HCT116 (cell line): Measurements from ENCODE around the gene CDK5RAP2. TPM values are rescaled to one million over a fixed set of nuclear protein-coding genes. Genes with fewer than 3 reads are reported as not detected.

Experiments
- ATAC-seq: fragments of 200-7000 bp; cut with Tn5 transposase; 2 replicates; pipeline ENCODE4 v1.9.1; 2020; ENCODE audit warnings: mild to moderate bottlenecking, moderate library complexity
- BruUV-seq: library from RNA; stranded (reverse); fragments of 400-500 nt; replicated peaks from 2 replicates; lab custom pipeline; 2021; lab: Mats Ljungman, UMichigan
- CTCF ChIA-PET: fragments of 300-600 bp; sonication (Branson Sonifier 250); formaldehyde crosslinking; loops from one replicate; lab custom pipeline; 2021; ENCODE audit warnings: antibody characterized with exemption; lab: Charles Lee
- POLR2A ChIA-PET: fragments of 300-600, 350-600 bp; sonication (Branson Sonifier 250); formaldehyde crosslinking; loops from one replicate; lab custom pipeline; 2021; ENCODE audit warnings: antibody characterized with exemption; lab: Charles Lee
- RAD21 ChIA-PET, 2 experiments: fragments of 300-600 bp; sonication (Branson Sonifier 250); formaldehyde crosslinking; loops; one replicate each; lab custom pipeline; 2023; ENCODE audit warnings: low total read pairs in 2 of 2; ENCODE audit not compliant: uncharacterized antibody in 2 of 2, unreplicated experiment in 2 of 2, low non-redundant PET in 1 of 2; lab: Charles Lee
- DNase-seq: peaks from one replicate; pipeline ENCODE4 v3.0.0-alpha.2; 2010; ENCODE audit warnings: low read depth, low spot score
- H2AFZ ChIP-seq: fragments of 200-600 bp; shearing (Covaris generic), sonication (generic); 2 replicates; pipeline ENCODE4 v1.6.1; 2017; ENCODE audit warnings: low read depth, mixed run types, mixed read lengths, antibody characterized with exemption, low read length; ENCODE audit not compliant: poor library complexity, severe bottlenecking
- H3K27ac ChIP-seq: 2 replicates; pipeline ENCODE4 v1.5.1; 2012; ENCODE audit warnings: low read depth, low read length
- H3K27me3 ChIP-seq: fragments of 200-600 bp; sonication (generic); 2 replicates; pipeline ENCODE4 v1.6.1; 2016; ENCODE audit warnings: mixed run types, low read length, mixed read lengths; ENCODE audit not compliant: insufficient read depth
- H3K36me3 ChIP-seq, 2 experiments: fragments of 200-500 bp in 1 of 2; fragments of 200-600 bp in 1 of 2; sonication (Bioruptor generic) in 1 of 2; sonication (generic) in 1 of 2; 2 replicates each; pipeline versions ENCODE4 v1.5.1 to v1.6.1; 2014 to 2016; ENCODE audit warnings: low read length in 2 of 2, inconsistent platforms in 1 of 2, mixed read lengths in 1 of 2, mixed run types in 1 of 2; ENCODE audit not compliant: insufficient read depth in 2 of 2, control insufficient read depth in 1 of 2
- H3K4me1 ChIP-seq, 2 experiments: fragments of 200-600 bp in 1 of 2; sonication (generic) in 1 of 2; 2 replicates each; pipeline versions ENCODE4 v1.5.1 to v1.6.1; 2012 to 2017; ENCODE audit warnings: low read length in 2 of 2, inconsistent platforms in 1 of 2, mild to moderate bottlenecking in 1 of 2, mixed read lengths in 1 of 2, mixed run types in 1 of 2, moderate library complexity in 1 of 2; ENCODE audit not compliant: insufficient read depth in 2 of 2, control insufficient read depth in 1 of 2
- H3K4me2 ChIP-seq: fragments of 200-600 bp; sonication (generic); 2 replicates; pipeline ENCODE4 v1.6.1; 2017; ENCODE audit warnings: mixed run types, low read length, mixed read lengths
- H3K4me3 ChIP-seq, 2 experiments: fragments of 200-600 bp in 1 of 2; sonication (generic) in 1 of 2; replicated peaks in 1 of 2; 2 replicates each; pipeline ENCODE4 v1.5.1; 2011 to 2016; ENCODE audit warnings: low read length in 2 of 2, control low read depth in 1 of 2, low read depth in 1 of 2, mild to moderate bottlenecking in 1 of 2, mixed read lengths in 1 of 2, mixed run types in 1 of 2
- H3K79me2 ChIP-seq: fragments of 200-600 bp; sonication (generic); 2 replicates; pipeline ENCODE4 v1.6.1; 2017; ENCODE audit warnings: mild to moderate bottlenecking, mixed run types, low read length, moderate library complexity, mixed read lengths; ENCODE audit not compliant: insufficient read depth
- H3K9ac ChIP-seq: fragments of 200-600 bp; sonication (generic); 2 replicates; pipeline ENCODE4 v1.6.1; 2016; ENCODE audit warnings: low read length, mixed read lengths
- H3K9me2 ChIP-seq: fragments of 200-600 bp; sonication (generic), shearing (Covaris generic); 2 replicates; pipeline ENCODE4 v1.6.1; 2017; ENCODE audit warnings: mixed run types, mild to moderate bottlenecking, moderate library complexity; ENCODE audit not compliant: insufficient read depth
- H3K9me3 ChIP-seq, 2 experiments: fragments of 200-500 bp in 1 of 2; fragments of 200-600 bp in 1 of 2; sonication (Bioruptor generic) in 1 of 2; sonication (generic) in 1 of 2; 2 replicates each; pipeline ENCODE4 v1.6.1; 2014 to 2017; ENCODE audit warnings: low read length in 2 of 2, mixed read lengths in 2 of 2, inconsistent platforms in 1 of 2, low read depth in 1 of 2, mild to moderate bottlenecking in 1 of 2, mixed run types in 1 of 2, moderate library complexity in 1 of 2; ENCODE audit not compliant: control insufficient read depth in 1 of 2, insufficient read depth in 1 of 2
- H4K20me1 ChIP-seq: fragments of 200-600 bp; sonication (generic), shearing (Covaris generic); 2 replicates; pipeline ENCODE4 v1.6.1; 2017; ENCODE audit warnings: mixed run types, mild to moderate bottlenecking, moderate library complexity; ENCODE audit not compliant: insufficient read depth
- CBX3 ChIP-seq: IDR thresholded peaks from 2 replicates; pipeline ENCODE4 v1.6.1; 2012; ENCODE audit warnings: low read depth
- CEBPB ChIP-seq: IDR thresholded peaks from 2 replicates; pipeline ENCODE4 v1.6.1; 2012; ENCODE audit warnings: low read depth
- EGR1 ChIP-seq: IDR thresholded peaks from 2 replicates; pipeline ENCODE4 v1.6.1; 2012; ENCODE audit warnings: low read depth
- ELF1 ChIP-seq: IDR thresholded peaks from 2 replicates; pipeline ENCODE4 v1.6.1; 2012; ENCODE audit warnings: low read depth, borderline replicate concordance
- EZH2 ChIP-seq: fragments of 200-600 bp; sonication (generic); IDR thresholded peaks from 2 replicates; pipeline ENCODE4 v1.6.1; 2017; ENCODE audit warnings: antibody characterized with exemption, mixed run types
- FOSL1 ChIP-seq: IDR thresholded peaks from 2 replicates; pipeline ENCODE4 v1.6.1; 2012; ENCODE audit warnings: low read depth
- POLR2A ChIP-seq: IDR thresholded peaks from 2 replicates; pipeline ENCODE4 v1.7.0; 2011; ENCODE audit warnings: borderline replicate concordance; ENCODE audit not compliant: insufficient read depth, insufficient read length; ENCODE audit errors: extremely low read depth
- POLR2AphosphoS5 ChIP-seq: IDR thresholded peaks from 2 replicates; pipeline ENCODE4 v1.6.1; 2011; ENCODE audit warnings: mild to moderate bottlenecking, low read depth, low read length, moderate library complexity
- RAD21 ChIP-seq: IDR thresholded peaks from 2 replicates; pipeline ENCODE4 v1.6.1; 2012; ENCODE audit warnings: low read depth, mild to moderate bottlenecking
- SP1 ChIP-seq: IDR thresholded peaks from 2 replicates; pipeline ENCODE4 v1.6.1; 2012; ENCODE audit warnings: low read depth
- SRF ChIP-seq: IDR thresholded peaks from 2 replicates; pipeline ENCODE4 v1.6.1; 2012; ENCODE audit warnings: low read depth
- TCF7L2 ChIP-seq: IDR thresholded peaks from 2 replicates; pipeline ENCODE4 v1.7.0; 2011; ENCODE audit warnings: borderline replicate concordance, inconsistent platforms; ENCODE audit not compliant: insufficient read depth, insufficient read length; ENCODE audit errors: extremely low read depth
- YY1 ChIP-seq: IDR thresholded peaks from 2 replicates; pipeline ENCODE4 v1.6.1; 2011; ENCODE audit warnings: low read length, low read depth, moderate library complexity, mild to moderate bottlenecking; ENCODE audit not compliant: insufficient replicate concordance; ENCODE audit errors: extremely low read depth
- ZNF274 ChIP-seq: fragments of 200-500 bp; sonication (Bioruptor generic); IDR thresholded peaks from 2 replicates; pipeline ENCODE4 v1.6.1; 2014; ENCODE audit warnings: mild to moderate bottlenecking, low read depth, low read length, inconsistent platforms
- intact Hi-C: fragments of 100-400 bp; cut with micrococcal nuclease; formaldehyde crosslinking; loops from 2 replicates; pipeline ENCODE4 v1.10.0; 2022
- total RNA-seq: library from RNA; stranded (reverse); gene quantifications from one replicate; pipeline ENCODE4 v1.2.1, GENCODE V29; 2021; ENCODE audit not compliant: unreplicated experiment
- TF ChIP-seq, protein P1 (sequence below): IDR thresholded peaks from 2 replicates; pipeline ENCODE4 v1.6.1; 2012
- TF ChIP-seq, protein P2 (sequence below), 3 experiments: fragments of 200-600 bp in 1 of 3; sonication (generic) in 1 of 3; IDR thresholded peaks in 2 of 3; conservative IDR thresholded peaks in 1 of 3; 2 replicates each; pipeline ENCODE4 v1.5.1; 2012 to 2017; ENCODE audit warnings: low read depth in 2 of 3, low read length in 2 of 3, antibody characterized with exemption in 1 of 3, borderline replicate concordance in 1 of 3, control low read depth in 1 of 3, mild to moderate bottlenecking in 1 of 3, mixed read lengths in 1 of 3, mixed run types in 1 of 3, moderate library complexity in 1 of 3; ENCODE audit not compliant: insufficient read depth in 1 of 3
- TF ChIP-seq, protein P3 (sequence below): IDR thresholded peaks from 2 replicates; pipeline ENCODE4 v1.6.1; 2012
- TF ChIP-seq, protein P4 (sequence below): IDR thresholded peaks from 2 replicates; pipeline ENCODE4 v1.6.1; 2012; ENCODE audit warnings: low read depth

The CDK5RAP2 gene
- total RNA-seq, 1 experiment from 2014 or later, result 56.2 TPM

DNA sequence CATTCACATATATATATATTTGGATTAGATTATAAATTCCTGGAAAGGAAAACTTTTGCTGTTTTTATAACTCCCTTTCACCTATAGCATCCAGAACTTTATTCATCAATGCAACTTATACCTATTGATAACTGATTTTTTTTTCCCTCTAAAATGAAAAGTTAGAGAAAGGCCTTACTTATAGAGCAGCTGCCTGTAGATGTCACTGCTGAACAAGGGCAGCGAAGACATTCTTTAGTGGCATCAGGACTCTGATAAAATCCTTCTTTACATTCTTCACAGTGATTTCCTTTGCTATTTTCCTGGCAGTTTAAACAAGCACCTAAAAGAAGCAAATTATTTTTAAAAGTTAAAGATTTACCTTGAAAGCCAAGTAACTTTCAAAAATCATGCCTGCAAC is 32.3 kb upstream of the CDK5RAP2 start (continued):
- TF ChIP-seq, protein P1, sequence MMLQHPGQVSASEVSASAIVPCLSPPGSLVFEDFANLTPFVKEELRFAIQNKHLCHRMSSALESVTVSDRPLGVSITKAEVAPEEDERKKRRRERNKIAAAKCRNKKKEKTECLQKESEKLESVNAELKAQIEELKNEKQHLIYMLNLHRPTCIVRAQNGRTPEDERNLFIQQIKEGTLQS, result no peak
- TF ChIP-seq EGR1, result no peak

DNA sequence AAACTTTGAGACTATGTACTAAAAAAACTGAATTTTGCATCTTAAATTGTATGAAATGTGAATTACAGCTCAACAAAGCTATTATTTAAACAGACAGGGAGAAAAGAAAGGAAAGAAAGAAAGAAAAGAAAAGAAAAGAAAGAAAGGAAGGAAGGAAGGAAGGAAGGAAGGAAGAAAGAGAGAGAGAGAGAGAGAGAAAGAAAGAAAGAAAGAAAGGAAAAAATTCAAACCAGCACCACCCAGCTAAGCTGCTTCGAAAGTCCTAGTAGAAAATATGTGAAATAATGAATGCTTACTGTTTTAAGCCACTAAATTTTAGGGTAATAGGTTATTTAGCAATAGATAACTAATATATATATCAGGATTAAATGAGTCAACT is 31.7 kb upstream of the CDK5RAP2 start:
- Histone ChIP-seq H4K20me1 (no peaks in the 10 kb centered on the region), H2AFZ (no peak overlapping the region), H3K36me3 (no peaks in the 10 kb centered on the region), H3K9ac (no peak overlapping the region), H3K4me1 (no peaks in the 10 kb centered on the region), H3K79me2 (no peaks in the 10 kb centered on the region), H3K27ac (no peak overlapping the region), H3K9me3 (no peaks in the 10 kb centered on the region), H3K27me3 (no peaks in the 10 kb centered on the region), H3K4me2 (no peak overlapping the region), H3K4me3 (no peak overlapping the region), H3K9me2 (no peaks in the 10 kb centered on the region)
- ChIA-PET POLR2A (no interaction called here), CTCF (interaction anchor here (1.1 to 1.3 kb wide), 2 partner anchors 13 to 572 kb away, joined by 3 to 4 read pairs; no protein-coding TSS in a partner anchor), RAD21 (no interaction called here)
- DNase-seq, result no peak
- no peak for ATAC-seq
- BruUV-seq, result no TSS peak
- intact Hi-C loops, result no loop called here
- TF ChIP-seq, protein P2, sequence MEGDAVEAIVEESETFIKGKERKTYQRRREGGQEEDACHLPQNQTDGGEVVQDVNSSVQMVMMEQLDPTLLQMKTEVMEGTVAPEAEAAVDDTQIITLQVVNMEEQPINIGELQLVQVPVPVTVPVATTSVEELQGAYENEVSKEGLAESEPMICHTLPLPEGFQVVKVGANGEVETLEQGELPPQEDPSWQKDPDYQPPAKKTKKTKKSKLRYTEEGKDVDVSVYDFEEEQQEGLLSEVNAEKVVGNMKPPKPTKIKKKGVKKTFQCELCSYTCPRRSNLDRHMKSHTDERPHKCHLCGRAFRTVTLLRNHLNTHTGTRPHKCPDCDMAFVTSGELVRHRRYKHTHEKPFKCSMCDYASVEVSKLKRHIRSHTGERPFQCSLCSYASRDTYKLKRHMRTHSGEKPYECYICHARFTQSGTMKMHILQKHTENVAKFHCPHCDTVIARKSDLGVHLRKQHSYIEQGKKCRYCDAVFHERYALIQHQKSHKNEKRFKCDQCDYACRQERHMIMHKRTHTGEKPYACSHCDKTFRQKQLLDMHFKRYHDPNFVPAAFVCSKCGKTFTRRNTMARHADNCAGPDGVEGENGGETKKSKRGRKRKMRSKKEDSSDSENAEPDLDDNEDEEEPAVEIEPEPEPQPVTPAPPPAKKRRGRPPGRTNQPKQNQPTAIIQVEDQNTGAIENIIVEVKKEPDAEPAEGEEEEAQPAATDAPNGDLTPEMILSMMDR (IDR thresholded peaks at IDR 0.05 in 2 of 3, conservative IDR thresholded peaks at IDR 0.05 in 1 of 3; ENCODE audit: borderline replicate concordance in 1 of 3, insufficient read depth in 1 of 3, low read depth in 2 of 3, low read length in 2 of 3), result no peak
- TF ChIP-seq SRF, result no peak
- TF ChIP-seq EGR1, result no peak
- no peak for TF ChIP-seq CBX3
- no peak for TF ChIP-seq SP1
- no peak for TF ChIP-seq RAD21
- TF ChIP-seq YY1, result no peak
- TF ChIP-seq ELF1, result no peak
- TF ChIP-seq ZNF274, result no peak
- TF ChIP-seq, protein P3, sequence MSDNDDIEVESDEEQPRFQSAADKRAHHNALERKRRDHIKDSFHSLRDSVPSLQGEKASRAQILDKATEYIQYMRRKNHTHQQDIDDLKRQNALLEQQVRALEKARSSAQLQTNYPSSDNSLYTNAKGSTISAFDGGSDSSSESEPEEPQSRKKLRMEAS, result no peak
- no peak for TF ChIP-seq EZH2
- TF ChIP-seq FOSL1, result no peak
- TF ChIP-seq, protein P4, sequence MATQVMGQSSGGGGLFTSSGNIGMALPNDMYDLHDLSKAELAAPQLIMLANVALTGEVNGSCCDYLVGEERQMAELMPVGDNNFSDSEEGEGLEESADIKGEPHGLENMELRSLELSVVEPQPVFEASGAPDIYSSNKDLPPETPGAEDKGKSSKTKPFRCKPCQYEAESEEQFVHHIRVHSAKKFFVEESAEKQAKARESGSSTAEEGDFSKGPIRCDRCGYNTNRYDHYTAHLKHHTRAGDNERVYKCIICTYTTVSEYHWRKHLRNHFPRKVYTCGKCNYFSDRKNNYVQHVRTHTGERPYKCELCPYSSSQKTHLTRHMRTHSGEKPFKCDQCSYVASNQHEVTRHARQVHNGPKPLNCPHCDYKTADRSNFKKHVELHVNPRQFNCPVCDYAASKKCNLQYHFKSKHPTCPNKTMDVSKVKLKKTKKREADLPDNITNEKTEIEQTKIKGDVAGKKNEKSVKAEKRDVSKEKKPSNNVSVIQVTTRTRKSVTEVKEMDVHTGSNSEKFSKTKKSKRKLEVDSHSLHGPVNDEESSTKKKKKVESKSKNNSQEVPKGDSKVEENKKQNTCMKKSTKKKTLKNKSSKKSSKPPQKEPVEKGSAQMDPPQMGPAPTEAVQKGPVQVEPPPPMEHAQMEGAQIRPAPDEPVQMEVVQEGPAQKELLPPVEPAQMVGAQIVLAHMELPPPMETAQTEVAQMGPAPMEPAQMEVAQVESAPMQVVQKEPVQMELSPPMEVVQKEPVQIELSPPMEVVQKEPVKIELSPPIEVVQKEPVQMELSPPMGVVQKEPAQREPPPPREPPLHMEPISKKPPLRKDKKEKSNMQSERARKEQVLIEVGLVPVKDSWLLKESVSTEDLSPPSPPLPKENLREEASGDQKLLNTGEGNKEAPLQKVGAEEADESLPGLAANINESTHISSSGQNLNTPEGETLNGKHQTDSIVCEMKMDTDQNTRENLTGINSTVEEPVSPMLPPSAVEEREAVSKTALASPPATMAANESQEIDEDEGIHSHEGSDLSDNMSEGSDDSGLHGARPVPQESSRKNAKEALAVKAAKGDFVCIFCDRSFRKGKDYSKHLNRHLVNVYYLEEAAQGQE, result no peak
- no peak for TF ChIP-seq TCF7L2
- TF ChIP-seq POLR2AphosphoS5, result no peak
- no peak for TF ChIP-seq CEBPB
- TF ChIP-seq POLR2A, result no peak
- TF ChIP-seq, protein P1, result no peak
